NCI-H1694 (cell line): ENCODE data around the gene LCOR.

Experiments
- DNase-seq: peaks from one replicate; lab custom pipeline; 2025; lab: John Stamatoyannopoulos, UW

Gene LCOR

DNA sequence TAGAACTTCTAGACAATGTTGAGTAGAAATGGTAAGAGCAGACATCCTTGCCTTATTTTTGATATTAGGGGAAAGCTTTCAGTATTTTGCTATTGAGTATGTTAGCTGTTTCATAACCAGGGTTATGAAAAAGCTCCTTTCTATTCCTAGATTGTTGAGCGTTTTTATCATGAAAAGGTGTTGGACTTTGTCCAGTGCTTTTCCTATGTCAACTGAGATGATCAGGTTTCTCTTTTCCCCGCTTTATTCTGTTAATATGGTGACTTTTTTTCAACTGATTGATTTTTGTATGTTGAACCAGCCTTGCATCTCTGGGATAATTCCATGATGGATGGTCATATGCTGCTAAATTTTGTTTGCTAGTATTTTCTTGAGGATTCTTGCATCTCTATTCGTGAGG, 58.5 kb downstream of the LCOR start:
- DNase-seq: no peak

- DNase-seq: no peak
Observed at GRCh38 chr10:96891840-96892239, 59.7 kb downstream of the LCOR start.

GRCh38 chr10:96895662-96896424, 63.7 kb downstream of the LCOR start:
- DNase-seq: no peak

GRCh38 chr10:96896884-96897589, 64.9 kb downstream of the LCOR start:
- DNase-seq: no peak

DNA sequence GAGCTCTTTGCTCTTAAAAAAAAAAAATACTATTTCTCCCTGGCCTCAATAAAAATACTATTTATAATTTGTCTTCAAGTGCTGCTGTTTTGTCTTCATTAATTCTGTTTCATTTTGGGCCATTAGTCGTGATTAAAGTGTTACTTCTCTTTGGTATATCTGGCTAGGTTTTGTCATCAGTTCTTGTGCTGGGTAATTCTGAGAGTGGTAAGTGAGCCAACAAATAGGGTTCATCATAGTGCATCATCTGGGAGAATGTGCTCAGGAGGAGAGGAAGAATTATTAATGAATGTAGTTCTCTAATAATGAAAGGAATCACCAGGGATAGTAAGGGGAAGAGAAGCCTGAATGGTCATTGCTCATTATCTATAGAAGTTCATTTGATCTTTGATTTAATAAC, 70.0 kb downstream of the LCOR start:
- no peak for DNase-seq

DNA sequence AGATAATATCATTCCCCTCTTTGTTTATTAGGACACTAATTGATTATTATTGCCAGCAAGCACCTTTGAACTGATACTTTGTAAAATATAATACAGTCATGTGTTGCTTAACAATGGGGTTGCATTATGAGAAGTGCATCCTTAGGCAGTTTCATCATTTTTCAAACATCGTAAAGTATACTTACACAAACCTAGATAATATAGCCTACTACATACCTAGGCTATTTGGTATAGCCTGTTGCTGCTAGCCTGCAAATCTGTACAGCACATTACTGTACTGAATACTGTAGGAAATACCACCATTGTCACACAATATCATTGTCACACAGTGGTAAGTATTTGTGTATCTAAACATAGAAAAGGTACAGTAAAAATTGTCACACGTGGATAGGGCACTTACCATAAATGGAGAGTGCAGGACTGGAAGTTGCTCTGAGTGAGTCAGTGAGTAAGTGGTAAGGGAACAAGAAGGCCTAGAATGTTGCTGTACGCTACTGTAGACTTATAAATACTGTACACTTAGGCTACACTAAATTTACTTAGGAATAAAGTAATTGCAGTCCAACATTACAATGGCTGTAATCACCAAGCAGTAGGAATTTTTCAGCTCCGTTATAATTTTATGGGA, 70.7 kb downstream of the LCOR start:
- no peak for DNase-seq

GRCh38 chr10:96904648-96905047, 72.5 kb downstream of the LCOR start:
- no peak for DNase-seq

GRCh38 chr10:96906864-96907263, 74.8 kb downstream of the LCOR start:
- DNase-seq: no peak

DNA sequence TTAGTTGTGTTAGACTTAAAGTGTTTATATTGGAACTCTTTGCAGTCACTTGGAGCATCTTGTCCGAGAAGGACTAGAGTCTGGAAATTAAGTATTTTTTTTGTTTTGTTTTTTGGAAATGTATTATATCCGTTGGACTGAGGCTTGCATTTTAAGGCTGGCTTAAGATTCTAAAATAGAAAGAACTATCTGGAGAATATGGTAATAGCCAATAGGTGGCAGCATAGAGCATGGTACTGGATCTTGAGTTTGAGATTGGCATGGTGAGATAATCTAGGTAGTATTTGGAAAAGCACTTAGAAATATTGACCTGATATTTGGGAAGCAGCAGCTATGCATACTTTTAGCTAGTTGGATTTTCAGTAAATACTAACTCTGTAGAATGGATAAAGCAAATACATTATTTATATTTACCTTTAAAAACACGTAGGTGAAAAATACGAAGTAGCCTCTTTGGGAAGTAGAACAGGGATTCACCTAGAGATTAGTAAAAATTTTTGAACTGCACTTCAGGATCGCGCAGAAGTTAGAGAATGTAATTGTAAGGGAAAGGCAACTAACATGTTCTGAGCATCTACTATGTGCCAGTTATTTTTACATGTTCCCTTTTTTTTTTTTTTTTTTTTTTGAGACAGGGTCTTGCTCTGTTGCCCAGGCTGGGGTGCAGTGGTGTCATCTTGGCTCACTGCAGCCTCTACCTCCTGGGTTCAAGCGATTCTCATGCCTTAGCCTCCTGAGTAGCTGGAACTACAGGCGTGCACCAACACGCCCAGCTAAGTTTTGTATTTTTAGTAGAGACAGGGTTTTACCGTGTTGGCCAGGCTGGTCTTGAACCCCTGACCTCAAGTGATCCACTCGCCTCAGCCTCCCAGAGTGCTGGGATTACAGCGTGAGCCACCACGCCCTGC, 78.6 kb downstream of the LCOR start:
- peak; percentile 6 for DNase-seq

DNA sequence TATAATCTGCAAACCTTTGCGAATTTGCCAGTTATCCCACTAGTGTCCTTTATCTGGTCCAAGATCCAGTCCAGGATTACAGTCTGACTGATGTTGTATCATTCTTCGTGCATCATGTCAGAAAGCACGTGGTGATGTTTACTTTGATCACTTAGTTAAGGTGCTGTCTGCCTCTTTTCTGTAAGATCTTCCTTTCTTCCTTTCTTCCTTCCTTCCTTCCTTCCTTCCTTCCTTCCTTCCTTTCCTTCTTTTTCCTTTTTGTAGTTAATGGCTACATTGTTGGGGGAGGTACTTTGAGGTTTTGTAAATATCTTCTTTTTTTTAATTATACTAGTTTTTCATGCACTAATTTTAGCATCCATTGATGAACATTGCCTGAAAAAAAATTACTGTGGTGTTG, 80.3 kb downstream of the LCOR start:
- DNase-seq: no peak

GRCh38 chr10:96913906-96914305, 81.8 kb downstream of the LCOR start:
- no peak for DNase-seq

DNA sequence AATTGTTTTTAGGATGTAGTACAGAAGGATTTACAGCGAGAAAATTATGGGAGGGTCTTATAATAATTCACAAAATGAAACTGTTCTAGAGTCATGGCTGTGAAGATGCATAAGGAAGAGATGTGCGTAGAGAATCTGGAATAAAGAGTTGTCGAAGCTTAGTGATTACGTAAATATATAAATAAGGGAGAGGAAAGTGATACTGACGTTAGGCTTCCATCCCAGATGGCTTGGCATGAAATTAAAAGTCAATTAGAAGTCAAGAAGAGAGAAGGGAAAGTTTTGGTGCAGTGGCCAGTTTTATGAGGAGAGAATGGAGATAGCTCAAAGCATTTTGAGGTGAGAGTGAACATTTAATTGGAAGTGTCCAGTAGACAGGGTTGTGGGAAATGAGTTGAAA, 85.5 kb downstream of the LCOR start:
- DNase-seq: no peak

DNA sequence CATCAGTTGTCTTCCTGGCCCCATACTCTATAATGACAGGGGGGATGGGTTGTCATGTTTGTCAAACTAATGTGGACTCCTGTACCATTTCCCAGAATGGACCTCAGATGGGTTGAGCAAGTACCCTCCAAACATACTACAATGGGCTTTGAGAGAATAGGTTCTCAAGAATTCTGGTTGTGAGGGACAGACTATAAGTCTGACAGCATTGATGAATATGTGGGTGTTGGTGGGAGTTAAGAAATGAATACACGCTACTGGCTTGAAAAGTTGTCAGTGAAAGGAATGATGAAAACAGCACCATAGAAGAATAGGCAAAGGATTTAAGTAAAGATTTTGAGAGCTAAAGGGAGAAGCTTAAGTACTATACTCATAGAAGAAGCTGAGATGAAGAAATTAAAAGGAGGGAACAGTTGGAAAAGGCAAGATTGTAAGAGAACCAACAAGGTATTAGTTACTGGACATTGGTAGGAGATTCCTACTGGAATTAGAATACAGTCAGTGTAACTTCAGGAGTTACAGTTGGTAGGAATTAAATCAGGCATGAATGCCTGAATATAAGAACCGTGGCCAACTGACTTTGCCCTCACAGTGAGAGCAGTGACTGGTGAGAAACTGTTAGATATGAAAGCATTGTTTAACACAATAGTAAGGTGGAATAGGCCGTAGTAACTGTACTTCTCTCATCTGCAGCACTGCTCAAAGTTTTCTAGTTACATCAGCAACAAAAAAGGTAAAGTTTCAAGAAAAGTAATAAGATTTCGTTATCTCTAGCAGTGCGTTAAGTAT, 86.3 kb downstream of the LCOR start:
- DNase-seq: no peak

DNA sequence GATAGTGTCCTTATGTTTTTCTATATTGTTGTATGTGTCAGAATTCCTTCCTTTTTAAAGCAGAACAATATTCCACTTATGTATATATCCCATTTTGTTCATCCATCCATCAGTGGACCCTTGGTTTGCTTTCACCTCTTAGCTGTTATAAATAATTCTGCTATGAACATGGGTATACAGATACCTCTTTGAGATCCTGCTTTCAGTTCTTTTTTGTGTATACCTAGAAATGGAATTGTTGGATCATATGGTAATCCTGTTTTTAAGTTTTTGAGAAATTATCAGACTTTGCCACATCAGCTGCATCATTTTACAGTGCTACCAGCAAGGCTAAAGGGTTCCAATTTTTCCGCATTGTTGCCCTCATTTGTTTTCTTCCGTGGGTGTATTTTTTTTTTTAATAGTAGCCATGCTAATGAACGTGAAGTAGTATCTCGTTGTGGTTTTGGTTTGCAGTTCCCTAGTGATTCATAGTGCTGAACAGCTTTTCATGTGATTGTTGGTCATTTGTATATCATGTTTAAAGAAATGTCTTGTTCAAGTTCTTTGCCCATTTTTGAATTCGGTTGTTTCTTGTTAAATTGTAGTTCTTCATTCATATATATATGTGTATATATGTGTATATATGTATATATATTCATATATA, 87.8 kb downstream of the LCOR start:
- DNase-seq: no peak

DNA sequence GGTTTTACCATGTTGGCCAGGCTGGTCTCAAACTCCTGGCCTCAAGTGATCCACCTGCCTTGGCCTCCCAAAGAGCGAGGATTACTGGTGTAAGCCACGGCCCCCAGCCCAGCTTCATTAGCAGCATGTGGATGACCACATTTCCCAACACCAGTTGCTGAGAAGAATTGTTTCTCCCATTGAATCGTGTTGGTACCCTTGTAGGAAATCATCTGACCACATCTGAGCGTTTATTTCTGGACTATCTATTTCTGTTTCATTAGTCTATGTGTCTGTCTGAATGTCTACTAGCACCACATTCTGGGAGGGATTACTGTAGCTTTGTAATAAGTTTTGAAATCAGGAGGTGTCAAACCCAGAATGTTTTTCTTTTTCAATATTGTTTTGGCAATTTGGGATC, 89.6 kb downstream of the LCOR start:
- no peak for DNase-seq

GRCh38 chr10:96922978-96923948, 91.2 kb downstream of the LCOR start:
- no peak for DNase-seq

- DNase-seq: no peak
Observed at GRCh38 chr10:96924861-96925260, 92.8 kb downstream of the LCOR start.

DNA sequence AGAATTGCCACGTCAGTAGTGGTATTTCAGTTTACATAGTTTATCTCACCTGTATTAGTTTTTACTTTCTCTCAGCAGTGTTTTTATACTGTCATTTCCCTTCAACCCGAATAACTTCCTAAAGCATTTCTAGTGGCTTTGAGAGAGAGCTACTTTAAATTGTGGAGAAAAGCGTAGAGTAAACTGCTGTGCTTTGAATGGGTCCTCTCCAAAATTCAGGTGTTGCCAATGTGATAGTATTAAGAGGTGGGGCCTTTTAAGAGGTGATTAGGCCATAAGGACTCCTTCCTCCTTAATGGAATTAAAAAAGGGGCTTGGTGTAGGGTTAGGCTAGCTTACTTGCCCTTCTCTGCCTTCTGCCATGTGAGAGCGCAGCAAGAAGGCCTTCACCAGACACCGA, 98.4 kb downstream of the LCOR start:
- DNase-seq: no peak

- no peak for DNase-seq
Observed at GRCh38 chr10:96935148-96935547, 103.0 kb downstream of the LCOR start.

DNA sequence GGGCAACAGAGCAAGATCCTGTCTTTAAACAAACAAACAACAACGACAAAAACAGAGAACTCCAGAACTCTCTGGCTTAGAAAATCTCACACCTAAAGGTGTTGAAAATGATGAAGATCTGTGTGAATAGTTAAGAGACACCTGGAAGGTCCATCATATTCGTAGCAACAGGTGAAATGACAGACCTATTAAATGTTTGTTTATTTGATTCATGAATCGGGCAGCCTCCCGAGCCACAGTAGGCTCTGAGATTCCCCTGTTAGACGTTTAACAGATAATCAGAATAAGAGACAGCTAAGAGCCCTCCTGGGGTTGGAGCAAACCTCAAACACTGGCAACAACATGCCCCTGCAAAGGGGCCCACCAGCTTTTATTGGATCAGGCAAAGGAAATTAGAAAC, 103.7 kb downstream of the LCOR start:
- no peak for DNase-seq
